HS-27A (cell line): ENCODE measurements around the gene B3GNT7.
"Not testable (repeated sequence)": the region's sequence is repeated elsewhere in the genome, so short reads cannot be mapped to it uniquely, and the experiment has no call there.

Experiments used
- DNase-seq: peaks from one replicate; pipeline ENCODE4 v3.0.0-alpha.2; 2012; ENCODE audit warnings: low read depth, missing footprints

B3GNT7 gene

DNA sequence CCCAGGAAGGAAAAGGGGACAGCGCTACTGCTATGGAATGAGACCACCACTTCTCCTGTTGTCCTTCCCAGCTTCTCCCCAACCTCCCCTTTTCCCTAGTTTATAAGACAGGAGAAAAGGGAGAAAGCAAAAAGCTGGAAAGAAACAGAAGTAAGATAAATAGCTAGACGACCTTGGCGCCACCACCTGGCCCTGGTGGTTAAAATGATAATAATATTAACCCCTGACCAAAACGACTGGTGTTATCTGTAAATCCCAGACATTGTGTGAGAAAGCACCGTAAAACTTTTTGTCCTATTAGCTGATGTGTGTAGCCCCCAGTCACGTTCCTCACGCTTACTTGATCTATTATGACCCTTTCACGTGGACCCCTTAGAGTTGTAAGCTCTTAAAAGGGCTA is 5.2 kb downstream of the B3GNT7 start:
- not testable (repeated sequence) for DNase-seq

DNA sequence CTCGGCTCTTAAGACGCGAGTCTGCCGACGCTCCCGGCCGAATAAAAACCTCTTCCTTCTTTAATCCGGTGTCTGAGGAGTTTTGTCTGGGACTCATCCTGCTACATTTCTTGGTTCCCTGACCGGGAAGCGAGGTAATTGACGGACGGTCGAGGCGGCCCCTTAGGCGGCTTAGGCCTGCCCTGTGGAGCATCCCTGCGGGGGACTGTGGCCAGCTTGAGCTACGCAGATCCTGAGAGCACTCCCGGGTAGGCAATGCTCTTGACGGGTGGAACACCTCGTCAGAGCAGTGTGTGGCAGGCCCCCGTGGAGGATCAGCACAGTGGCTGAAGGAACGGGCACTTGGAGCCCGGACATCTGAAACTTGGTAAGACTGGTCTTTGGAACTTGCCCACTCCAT is 5.6 kb downstream of the B3GNT7 start:
- DNase-seq: not testable (repeated sequence)

DNA sequence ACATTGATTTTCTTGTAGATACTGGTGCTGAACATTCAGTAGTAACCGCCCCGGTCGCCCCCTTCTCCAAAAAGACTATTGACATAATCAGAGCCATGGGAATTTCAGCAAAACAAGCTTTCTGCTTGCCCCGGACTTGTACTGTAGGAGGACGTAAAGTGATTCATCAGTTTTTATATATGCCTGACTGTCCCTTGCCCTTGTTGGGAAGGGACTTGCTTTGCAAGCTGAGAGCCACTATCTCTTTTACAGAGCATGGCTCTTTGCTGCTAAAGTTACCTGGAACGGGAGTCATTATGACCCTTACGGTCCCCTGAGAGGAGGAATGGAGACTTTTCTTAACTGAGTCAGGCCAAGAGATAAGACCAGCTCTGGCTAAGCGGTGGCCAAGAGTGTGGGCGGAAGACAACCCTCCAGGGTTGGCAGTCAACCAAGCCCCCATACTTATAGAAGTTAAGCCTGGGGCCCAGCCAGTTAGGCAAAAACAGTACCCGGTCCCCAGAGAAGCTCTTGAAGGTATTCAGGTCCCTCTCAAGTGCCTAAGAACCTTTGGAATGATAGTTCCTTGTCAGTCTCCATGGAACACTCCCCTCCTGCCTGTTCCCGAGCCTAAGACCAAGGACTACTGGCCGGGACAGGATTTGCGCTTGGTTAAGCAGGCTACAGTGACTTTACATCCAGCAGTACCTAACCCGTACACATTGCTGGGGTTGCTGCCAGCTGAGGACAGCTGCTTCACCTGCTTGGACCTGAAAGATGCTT is 8.1 kb downstream of the B3GNT7 start:
- not testable (repeated sequence) for DNase-seq

DNA sequence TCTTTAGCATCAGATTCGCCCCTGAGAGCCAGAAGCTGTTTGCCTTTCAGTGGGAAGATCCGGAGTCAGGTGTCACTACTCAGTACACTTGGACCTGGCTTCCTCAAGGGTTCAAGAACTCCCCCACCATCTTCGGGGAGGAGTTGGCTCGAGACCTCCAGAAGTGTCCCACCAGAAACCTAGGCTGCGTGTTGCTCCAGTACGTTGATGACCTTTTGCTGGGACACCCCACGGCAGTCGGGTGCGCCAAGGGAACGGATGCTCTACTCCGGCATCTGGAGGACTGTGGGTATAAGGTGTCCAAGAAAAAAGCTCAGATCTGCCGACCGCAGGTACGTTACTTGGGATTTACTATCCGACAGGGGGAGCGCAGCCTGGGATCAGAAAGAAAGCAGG is 8.7 kb downstream of the B3GNT7 start:
- DNase-seq: not testable (repeated sequence)

DNA sequence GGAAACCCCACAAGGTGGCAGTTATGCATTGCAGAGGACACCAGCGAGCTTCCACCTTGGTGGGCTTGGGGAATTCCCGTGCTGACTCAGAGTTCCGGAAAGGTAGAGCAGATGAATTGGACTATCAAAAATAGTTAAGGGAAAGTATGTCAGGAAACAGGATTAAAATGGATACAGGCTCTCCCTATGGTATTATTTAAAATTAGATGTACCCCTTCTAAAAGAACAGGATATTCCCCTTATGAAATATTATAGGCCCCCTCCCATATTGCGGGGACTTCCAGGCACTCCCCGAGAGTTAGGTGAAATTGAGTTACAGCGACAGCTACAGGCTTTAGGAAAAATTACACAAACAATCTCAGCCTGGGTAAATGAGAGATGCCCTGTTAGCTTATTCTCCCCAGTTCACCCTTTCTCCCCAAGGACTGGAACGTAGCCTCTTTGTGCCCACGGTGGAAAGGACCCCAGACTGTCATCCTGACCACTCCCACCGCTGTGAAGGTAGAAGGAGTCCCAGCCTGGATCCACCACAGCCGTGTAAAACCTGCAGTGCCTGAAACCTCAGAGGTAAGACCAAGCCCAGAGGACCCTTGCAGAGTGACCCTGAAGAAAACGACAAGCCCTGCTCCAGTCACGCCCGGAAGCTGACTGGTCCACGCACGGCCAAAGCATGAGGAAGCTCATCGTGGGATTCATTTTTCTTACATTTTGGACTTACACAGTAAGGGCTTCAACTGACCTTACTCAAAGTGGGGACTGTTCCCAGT is 10.3 kb downstream of the B3GNT7 start:
- not testable (repeated sequence) for DNase-seq

DNA sequence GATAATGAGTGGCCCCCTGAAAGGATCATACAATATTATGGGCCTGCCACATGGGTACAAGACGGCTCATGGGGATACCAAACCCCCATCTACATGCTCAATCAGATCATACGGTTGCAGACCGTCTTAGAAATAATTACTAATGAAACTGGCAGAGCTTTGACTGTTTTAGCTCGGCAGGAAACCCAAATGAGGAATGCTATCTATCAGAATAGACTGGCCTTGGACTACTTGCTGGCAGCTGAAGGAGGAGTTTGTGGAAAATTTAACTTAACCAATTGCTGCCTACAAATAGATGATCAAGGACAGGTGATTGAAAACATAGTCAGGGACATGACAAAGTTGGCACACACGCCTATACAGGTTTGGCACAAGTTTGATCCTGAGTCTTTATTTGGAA is 12.2 kb downstream of the B3GNT7 start:
- DNase-seq: not testable (repeated sequence)

DNA sequence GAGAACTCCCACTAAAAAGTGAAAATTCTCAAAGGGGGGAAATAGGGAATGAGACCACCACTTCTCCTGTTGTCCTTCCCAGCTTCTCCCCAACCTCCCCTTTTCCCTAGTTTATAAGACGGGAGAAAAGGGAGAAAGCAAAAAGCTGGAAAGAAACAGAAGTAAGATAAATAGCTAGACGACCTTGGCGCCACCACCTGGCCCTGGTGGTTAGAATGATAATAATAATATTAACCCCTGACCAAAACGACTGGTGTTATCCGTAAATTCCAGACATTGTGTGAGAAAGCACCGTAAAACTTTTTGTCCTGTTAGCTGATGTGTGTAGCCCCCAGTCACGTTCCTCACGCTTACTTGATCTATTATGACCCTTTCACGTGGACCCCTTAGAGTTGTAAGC is 12.8 kb downstream of the B3GNT7 start:
- DNase-seq: not testable (repeated sequence)

DNA sequence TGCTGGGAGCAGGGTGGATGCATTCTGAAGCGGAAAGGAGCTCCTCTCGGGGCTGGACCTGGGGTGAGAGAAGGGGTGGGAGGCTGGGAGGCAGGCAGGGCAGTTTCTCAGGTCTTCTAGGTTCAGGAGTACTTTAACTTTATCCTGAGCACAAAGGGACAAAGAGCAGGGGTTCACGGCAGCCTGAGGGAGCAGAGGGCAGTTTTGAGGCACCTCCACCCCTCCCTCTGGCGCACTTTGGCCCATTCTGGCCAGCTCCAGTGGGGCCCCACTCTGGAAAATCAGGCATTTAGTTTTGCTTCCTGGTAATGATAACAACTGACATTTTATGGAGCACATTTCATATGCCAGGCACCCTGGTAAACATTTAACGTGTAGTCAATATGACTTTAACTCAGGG is 14.3 kb downstream of the B3GNT7 start:
- DNase-seq: no peak

DNA sequence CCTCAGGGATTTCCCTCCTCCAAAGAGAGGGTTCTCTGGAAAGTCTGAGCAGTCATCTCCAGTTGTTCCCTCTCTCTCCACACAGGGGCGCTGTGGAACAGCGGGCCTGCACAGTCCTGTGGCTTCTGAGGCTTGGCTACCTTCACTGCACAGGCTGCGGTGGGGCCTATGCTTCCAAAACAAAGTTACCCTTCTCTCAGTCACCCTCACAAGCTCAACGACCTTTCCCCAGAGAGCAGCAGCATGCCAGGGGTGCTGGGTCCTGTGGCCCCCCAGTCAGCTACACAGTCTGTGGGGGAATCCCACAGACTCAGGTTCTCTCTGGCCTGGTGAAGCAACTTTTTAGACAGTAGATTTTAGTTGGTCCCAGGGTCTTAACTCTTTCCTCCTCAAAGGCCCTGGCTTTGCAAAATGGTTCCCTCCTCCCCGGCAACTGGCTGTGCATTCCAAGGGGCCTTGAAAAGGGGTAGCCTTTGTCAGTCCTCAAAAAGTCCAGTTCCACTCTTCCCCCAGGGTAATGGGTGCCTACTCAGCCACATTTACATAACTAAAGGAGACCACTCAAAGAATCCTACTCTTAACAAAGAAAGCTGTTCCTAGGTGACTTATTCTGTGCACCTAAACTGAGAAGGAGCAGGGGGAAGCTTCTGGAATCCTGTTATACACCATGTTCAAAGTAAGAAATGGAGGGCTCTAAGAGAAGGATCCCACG is 14.9 kb downstream of the B3GNT7 start:
- no peak for DNase-seq

DNA sequence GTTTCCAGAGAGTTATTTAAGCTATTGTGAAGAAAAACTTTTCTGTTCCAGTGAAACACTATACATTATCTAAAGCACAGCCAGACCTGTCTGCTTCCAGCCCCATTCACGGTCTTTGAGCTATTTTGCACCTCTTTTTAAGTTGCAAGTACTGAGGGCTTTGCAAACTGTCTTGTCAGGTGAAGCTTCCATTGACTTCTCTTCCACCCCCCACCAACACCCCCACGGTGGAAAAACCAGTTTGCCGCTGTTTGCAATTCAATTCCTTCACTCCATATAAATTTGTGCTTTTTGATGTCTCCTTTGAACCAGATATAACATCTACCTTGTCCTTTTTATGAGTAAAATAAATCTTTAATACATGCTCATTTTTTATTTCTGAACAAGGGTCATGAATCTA is 15.7 kb downstream of the B3GNT7 start:
- DNase-seq: no peak

DNA sequence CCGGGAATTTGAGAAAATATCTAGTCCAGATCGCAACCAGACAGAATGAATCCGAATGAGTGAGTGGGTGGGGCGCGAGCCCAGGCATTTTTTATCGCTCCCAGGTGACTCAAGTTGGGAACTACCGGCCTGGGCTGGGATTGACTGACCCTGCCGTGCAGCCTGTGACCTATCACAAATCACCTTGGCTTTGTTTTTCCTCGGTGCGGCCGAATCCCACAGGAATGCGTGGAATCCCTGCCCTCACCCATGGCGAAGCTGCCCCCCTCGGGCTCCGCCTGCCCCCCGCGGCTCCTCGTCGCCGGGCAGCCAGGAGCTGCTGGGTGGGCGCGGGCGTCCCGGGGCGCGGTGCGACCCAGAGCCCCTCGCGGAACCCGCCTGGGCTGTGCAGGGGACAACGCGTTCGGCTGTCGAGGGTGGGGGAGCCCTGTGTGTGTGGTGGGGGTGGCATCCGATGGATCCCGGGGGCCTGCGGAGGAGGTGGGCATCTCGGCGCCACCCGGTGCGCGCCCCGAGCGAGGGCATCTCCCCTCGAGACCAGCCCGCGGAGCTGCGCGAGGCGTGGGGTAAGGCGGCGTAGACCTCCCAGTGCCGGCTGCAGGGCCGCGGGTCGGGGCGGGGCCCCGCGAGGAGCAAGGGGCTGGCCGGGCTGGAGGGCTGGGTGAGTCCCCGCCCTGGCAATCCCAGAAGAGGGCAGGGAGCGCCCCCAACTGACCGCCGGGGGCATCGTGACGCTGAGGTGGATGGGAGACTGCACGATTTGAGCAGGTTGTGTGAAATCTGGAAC is 16.5 kb downstream of the B3GNT7 start:
- DNase-seq: peak; percentile 36

DNA sequence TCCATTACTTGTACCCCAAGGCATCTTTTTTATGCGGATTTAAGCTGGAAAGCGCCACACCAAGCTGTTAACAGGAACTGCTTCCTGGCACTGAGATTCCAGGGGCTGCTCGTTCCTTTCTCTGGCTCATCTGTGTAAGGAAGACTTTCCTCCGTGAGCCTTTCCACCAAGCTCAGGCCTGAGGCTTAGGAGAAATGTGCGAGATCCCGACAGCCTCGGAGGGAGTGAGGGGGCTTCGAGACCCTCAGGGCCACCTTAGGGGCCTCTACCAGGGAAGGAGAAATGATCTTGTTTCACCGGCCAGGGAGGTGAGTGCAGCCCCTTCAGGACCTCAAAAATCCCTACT is 17.1 kb downstream of the B3GNT7 start:
- DNase-seq: no peak

DNA sequence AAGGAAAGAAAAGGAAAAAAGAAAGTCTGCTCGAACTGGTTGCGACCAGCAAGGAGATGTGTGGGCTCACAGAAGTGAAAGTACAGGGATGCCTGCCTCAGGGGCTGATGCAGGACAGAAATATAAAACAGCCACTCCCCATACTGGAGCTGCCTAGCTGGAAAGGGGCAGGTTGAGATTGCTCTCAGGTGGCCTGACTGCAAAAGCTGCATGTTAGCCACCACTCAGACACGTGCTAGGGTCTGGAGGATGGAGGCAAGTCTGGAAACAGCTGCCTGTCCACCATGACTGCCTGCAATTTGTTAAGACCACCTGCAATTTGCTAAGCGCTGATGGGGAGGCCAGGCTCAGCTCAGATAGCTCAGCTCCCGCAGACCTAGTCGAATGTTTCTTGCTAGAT is 17.9 kb downstream of the B3GNT7 start:
- DNase-seq: no peak

DNA sequence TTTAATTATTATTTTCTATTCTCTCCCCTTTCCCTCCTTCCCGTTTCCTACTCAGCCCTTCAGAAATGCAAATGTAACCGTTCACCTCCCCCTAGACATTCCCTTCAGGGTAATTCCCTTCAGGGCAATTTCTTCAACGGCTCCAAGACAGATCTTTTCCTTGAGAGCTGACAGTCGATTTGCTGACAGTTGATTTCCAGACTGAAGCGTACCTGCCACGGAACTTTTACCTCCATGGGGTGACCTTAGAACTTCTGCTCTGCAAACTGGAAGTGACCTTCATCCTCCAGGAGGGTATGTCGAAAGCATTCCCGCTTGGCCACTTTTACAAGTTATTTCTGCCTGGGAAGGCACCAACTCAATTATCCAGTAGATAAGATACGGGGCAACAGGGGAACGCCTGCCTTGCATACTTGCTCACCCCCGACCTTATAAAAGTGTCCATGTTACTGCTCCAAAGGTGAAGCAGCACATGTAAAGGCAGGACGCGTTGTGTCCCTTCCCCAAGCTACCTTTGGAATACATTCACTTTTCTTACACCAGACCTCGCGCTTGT is 18.5 kb downstream of the B3GNT7 start:
- no peak for DNase-seq

DNA sequence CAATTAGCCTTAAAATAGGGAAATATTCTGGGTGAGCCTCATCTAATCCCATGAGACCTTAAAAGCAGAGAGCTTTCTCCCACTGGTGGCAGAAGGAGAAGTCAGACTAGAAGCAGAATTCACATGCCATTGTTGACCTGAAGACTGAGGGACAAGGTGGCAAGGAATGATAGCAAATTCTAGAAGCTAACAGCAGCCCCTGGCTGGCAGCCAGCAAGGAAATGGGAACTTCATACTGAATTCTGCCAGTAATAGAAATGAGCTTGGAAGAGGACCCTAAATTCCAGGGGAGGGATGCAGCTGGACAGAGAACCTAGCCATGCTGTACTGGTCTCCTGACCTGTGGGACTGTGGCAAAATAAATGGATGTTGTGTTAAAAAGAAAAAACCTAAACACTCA is 19.5 kb downstream of the B3GNT7 start:
- no peak for DNase-seq

DNA sequence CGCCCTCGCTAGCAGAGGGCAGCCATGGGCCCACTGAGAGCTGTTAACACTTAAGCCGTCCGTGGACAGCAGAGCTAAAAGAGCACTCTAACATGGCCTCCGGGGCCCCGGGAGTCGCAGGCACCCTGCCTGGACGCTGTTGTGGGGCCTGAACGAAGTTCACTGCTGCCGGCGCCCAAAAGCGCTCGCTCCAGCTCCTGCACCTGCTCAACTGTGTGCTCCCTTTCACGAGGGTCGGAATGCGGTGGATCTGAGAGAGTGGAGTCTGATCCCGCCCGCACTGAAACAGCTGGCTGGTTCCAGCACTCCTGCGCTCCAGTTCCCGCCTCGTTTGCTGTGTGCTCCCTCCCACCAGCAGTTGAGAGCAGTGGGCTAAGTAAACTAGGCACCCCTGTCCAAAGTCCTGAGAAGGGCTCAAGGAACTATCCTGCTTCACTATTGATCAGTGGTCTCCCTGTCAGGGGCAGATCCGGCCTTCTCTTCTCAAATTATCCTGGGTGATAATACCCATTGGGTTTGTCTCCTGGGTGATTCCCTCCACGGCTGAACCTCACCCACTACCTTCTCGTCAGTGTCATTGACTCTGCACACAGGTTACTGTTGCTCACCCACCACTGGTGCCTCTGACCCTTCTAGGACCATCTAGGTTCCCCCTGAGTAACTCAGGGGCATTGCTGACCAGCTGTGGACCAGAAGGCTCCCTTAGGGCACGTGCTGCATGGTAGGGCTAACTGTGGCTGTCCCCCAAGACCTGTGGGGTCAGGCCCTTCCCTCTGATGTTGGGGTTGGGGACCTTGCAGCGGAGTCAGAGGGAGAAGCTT is 23.5 kb downstream of the B3GNT7 start:
- no peak for DNase-seq

DNA sequence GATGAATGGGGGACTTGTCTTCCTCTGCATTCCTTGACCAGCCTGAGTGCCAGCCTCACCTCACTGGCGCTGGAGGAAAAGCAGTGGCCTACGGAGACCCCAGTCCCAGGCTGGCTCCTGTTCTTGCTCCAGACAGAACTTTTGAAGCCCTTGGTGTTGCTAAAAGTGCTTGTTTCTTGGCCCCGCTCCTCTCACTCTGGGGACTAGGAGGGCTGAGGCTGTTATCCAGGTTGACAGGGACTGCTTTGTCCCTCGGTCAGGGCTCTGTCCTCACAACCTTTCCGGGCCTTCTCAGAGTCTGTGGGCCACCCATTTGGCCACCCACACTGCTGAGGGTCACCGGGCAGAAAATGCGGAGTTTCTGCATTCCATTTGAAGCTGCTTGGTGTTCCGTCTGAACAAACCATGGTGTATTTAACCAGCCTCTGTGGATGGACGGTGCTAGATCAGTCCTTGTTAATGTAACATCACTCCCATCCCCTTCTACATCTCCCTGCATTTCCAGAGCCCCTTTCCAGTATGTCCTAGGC is 25.6 kb downstream of the B3GNT7 start:
- no peak for DNase-seq

DNA sequence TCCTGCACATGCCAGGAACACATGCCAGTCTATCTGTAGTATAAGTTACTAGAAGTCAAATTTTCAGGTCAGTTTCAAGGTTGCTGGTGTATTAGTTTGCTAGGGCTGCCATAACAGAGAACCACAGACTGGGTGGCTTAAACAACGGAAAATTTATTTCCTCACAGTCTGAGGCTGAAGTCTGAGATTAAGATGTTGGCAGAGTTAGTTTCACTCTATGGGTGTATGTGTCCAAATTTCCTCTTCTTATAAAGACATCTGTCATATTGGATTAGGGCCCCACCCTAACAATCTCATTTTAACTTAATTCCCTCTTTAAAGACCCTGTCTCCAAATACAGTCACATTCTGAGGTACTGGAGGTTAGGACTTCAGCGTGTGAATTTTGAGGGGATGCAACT is 26.5 kb downstream of the B3GNT7 start:
- DNase-seq: no peak

DNA sequence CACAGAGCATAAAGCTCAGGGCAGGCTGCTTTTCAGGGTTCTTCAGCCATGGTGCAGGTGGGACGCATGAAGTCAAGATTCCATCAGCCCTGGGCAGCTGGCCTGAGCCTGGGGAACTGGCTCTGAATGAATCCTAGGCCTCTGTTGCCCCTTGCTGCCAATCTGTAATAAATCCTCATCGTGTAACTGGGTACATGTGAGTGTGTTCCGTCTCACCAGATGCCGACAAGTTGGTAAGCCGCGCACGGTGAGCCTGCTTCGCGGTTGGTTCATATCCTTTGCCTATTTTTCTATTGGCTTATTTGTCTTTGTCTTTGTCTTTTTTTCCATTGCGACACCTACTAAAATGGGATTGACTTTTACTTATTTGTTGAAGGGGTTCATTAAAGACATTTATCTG is 27.7 kb downstream of the B3GNT7 start:
- no peak for DNase-seq

DNA sequence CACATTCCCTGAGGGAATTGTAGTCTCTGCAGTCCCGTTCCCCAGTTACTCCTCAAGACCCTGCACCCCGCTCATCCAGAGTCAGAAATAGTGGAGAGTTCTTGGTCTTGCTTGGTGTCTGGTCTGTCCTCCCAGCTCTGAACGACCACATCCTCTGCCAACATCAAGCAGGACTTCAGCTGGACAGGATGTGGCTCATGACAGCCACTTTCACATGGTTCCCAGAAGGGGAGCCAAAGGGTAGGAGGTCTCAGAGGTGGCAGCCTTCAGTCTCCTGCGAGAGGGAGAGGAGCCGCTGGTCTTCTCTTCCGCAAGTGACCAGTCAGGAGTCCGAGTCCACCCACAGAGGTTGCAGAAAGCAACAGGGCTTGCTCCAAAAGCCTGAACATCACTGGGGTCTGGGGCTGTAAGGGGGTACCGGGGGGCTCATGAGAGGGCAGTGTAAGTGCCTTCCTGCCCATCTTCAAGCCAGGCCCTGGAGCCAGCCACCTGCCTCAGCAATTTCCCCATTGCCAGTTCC is 29.8 kb downstream of the B3GNT7 start:
- DNase-seq: no peak
